HG02642 (cell line): Measurements from ENCODE around the gene FAM222B.
"Not testable (repeated sequence)": the region's sequence is repeated elsewhere in the genome, so short reads cannot be mapped to it uniquely, and the experiment has no call there.

Experiments
- ATAC-seq: cut with Tn5 transposase; IDR thresholded peaks from one replicate; pipeline ENCODE4 v1.9.1; 2021; ENCODE audit warnings: mild to moderate bottlenecking; ENCODE audit not compliant: unreplicated experiment, poor library complexity

Gene FAM222B

GRCh38 chr17:28846231-28846630 is 3.6 kb upstream of the FAM222B start:
- ATAC-seq: no peak

GRCh38 chr17:28843816-28844148 is 1.2 kb upstream of the FAM222B start:
- ATAC-seq: no peak

- ATAC-seq: peak; percentile 7
Observed at GRCh38 chr17:28841901-28842281, 699 bp downstream of the FAM222B start.

GRCh38 chr17:28839221-28839620 is 3.4 kb downstream of the FAM222B start:
- no peak for ATAC-seq

- not testable (repeated sequence) for ATAC-seq
Observed at GRCh38 chr17:28836541-28836940, 6.0 kb downstream of the FAM222B start.

- no peak for ATAC-seq
Observed at GRCh38 chr17:28834420-28834819, 8.2 kb downstream of the FAM222B start.

- no peak for ATAC-seq
Observed at GRCh38 chr17:28828294-28829040, 14.1 kb downstream of the FAM222B start.

GRCh38 chr17:28827672-28828071 is 14.9 kb downstream of the FAM222B start:
- no peak for ATAC-seq

GRCh38 chr17:28819582-28819981 is 23.0 kb downstream of the FAM222B start:
- ATAC-seq: no peak

- no peak for ATAC-seq
Observed at GRCh38 chr17:28818819-28819221, 23.8 kb downstream of the FAM222B start.

- no peak for ATAC-seq
Observed at GRCh38 chr17:28816540-28816939, 26.1 kb downstream of the FAM222B start.

- ATAC-seq: no peak
Observed at GRCh38 chr17:28812748-28813377, 29.7 kb downstream of the FAM222B start.

- ATAC-seq: peak; percentile 99
Observed at GRCh38 chr17:28812091-28812747, 30.4 kb downstream of the FAM222B start.

- ATAC-seq: no peak
Observed at GRCh38 chr17:28811651-28812090, 30.9 kb downstream of the FAM222B start.

GRCh38 chr17:28810437-28810836 is 32.2 kb downstream of the FAM222B start:
- no peak for ATAC-seq

- ATAC-seq: no peak
Observed at GRCh38 chr17:28807925-28808634, 34.5 kb downstream of the FAM222B start.

- ATAC-seq: no peak
Observed at GRCh38 chr17:28796062-28796461, 46.5 kb downstream of the FAM222B start.

- not testable (repeated sequence) for ATAC-seq
Observed at GRCh38 chr17:28794846-28795441, 47.6 kb downstream of the FAM222B start.

- ATAC-seq: no peak
Observed at GRCh38 chr17:28792877-28793661, 49.5 kb downstream of the FAM222B start.

GRCh38 chr17:28788100-28788499 is 54.5 kb downstream of the FAM222B start:
- no peak for ATAC-seq
